NB4 (cell line): ENCODE data around the gene BCKDHB.
"Not testable (repeated sequence)": the region's sequence is repeated elsewhere in the genome, so short reads cannot be mapped to it uniquely, and the experiment has no call there.

Experiments
- DNase-seq: peaks from one replicate; pipeline ENCODE4 v3.0.0; 2010; ENCODE audit warnings: low read depth
- H3K4me3 ChIP-seq: one replicate; pipeline ENCODE4 v1.5.1; 2011; ENCODE audit warnings: mild to moderate bottlenecking, low read depth, low read length, moderate library complexity
- CTCF ChIP-seq: IDR thresholded peaks from one replicate; pipeline ENCODE4 v1.5.1; 2012; ENCODE audit warnings: low read depth, low read length
- MAX ChIP-seq: IDR thresholded peaks from 2 replicates; pipeline ENCODE4 v1.6.1; 2011; ENCODE audit warnings: low read depth, low read length
- MYC ChIP-seq: IDR thresholded peaks from 2 replicates; pipeline ENCODE4 v1.6.1; 2011; ENCODE audit warnings: low read depth, low read length
- POLR2A ChIP-seq: IDR thresholded peaks from 2 replicates; pipeline ENCODE4 v1.6.1; 2011; ENCODE audit warnings: mild to moderate bottlenecking; ENCODE audit not compliant: insufficient read length; ENCODE audit errors: extremely low read depth

Gene BCKDHB

GRCh38 chr6:80234908-80235307 lies 128.4 kb downstream of the BCKDHB start:
- TF ChIP-seq CTCF (no peak), MYC (no peak), POLR2A (no peak), MAX (no peak)
- no peak overlapping the region for H3K4me3 ChIP-seq
- no peak for DNase-seq

DNA sequence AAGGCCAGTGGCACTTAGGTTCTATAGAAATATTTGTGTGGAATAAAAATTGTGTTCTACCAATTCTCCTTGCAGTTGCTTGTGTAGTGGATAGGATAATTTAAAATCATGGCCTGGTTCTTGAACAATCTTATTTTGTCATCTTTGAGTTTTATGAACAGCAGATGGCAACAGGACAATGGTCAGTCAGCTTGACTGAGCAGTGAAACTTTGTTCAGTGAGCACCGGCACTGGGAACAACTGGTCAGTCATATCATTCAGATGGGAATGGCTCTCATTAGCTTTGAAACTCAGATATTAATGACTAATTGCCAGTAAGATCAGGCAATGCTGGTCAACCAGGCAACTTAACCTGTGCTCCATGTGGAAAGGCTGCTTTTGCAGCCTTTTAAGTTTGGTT lies 129.2 kb downstream of the BCKDHB start:
- no peak overlapping the region for H3K4me3 ChIP-seq
- DNase-seq, result no peak

GRCh38 chr6:80238754-80239153 lies 132.3 kb downstream of the BCKDHB start:
- not testable (repeated sequence) for H3K4me3 ChIP-seq, DNase-seq

More for the DNA sequence above, 129.2 kb downstream of the BCKDHB start:
- TF ChIP-seq MYC (no peak), CTCF (no peak), MAX (no peak), POLR2A (no peak)

DNA sequence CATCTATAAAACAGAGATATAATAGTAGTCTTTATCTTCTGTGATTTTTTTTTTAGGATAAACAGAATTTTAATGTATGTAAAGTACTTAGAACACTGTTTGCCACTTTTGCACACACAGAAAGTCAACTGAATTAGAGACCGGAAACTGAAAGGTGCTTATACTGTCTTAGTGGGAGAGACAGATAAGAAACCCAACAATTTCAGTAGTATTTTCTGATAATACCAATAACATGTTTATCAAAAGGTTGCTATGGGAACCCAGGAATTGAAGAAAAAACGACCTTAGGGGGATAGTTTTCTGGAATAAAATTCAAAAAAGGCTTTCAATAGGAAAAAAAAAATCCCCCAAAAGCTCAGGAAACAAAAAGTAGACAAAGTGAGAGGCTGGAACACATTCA lies 138.6 kb downstream of the BCKDHB start:
- H3K4me3 ChIP-seq, result no peak overlapping the region
- TF ChIP-seq MAX, result no peak
- TF ChIP-seq POLR2A, result no peak
- no peak for TF ChIP-seq MYC
- TF ChIP-seq CTCF, result no peak
- no peak for DNase-seq

DNA sequence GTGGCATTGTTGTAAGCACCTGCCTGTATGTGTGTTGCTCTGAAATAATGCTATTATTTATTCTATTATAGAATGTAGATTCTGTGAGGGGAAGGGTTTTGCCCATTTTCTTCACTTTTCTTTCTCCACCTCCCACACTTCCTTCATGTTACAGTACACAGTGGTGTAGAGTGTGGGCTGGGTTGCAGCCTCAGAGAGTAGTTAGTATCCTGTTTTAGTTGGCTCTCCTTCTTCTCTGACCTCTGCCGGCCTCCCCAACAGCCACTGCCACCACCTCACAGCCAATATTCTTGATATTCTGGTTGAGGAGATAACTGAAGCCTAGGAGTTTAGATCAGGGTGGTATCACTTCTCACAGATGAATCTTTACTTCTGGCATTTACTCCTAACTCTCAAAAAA lies 143.4 kb downstream of the BCKDHB start:
- H3K4me3 ChIP-seq, result no peak overlapping the region
- TF ChIP-seq MAX, result no peak
- no peak for TF ChIP-seq CTCF
- TF ChIP-seq POLR2A, result no peak
- no peak for TF ChIP-seq MYC
- DNase-seq, result no peak

GRCh38 chr6:80250391-80250997 lies 144.0 kb downstream of the BCKDHB start:
- TF ChIP-seq MYC, result no peak
- no peak for TF ChIP-seq CTCF
- TF ChIP-seq POLR2A, result no peak
- TF ChIP-seq MAX, result no peak
- H3K4me3 ChIP-seq, result no peak overlapping the region
- DNase-seq, result peak; percentile 5
